C4-2B (cell line): ENCODE results near the gene TRIM63.

ENCODE experiments used
- ZFX ChIP-seq: fragments of 450-650 bp; IDR thresholded peaks from 2 replicates; pipeline ENCODE4 v1.6.1; 2017
- TF ChIP-seq, protein P1 (sequence below): fragments of 450-650 bp; conservative IDR thresholded peaks from 2 replicates; pipeline ENCODE4 v1.5.1; 2017; ENCODE audit warnings: mild to moderate bottlenecking

GRCh38 chr1:26025060-26025459 lies 42.4 kb downstream of the TRIM63 start:
- TF ChIP-seq, protein P1, sequence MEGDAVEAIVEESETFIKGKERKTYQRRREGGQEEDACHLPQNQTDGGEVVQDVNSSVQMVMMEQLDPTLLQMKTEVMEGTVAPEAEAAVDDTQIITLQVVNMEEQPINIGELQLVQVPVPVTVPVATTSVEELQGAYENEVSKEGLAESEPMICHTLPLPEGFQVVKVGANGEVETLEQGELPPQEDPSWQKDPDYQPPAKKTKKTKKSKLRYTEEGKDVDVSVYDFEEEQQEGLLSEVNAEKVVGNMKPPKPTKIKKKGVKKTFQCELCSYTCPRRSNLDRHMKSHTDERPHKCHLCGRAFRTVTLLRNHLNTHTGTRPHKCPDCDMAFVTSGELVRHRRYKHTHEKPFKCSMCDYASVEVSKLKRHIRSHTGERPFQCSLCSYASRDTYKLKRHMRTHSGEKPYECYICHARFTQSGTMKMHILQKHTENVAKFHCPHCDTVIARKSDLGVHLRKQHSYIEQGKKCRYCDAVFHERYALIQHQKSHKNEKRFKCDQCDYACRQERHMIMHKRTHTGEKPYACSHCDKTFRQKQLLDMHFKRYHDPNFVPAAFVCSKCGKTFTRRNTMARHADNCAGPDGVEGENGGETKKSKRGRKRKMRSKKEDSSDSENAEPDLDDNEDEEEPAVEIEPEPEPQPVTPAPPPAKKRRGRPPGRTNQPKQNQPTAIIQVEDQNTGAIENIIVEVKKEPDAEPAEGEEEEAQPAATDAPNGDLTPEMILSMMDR, result no peak
- TF ChIP-seq ZFX, result no peak
